DND-41 (cell line): ENCODE measurements around the gene OR14A2.

Experiments used
- ATAC-seq: fragments of 200-7000 bp; cut with Tn5 transposase; 3 replicates; pipeline ENCODE4 v1.9.1; 2021; ENCODE audit warnings: low read depth; ENCODE audit not compliant: insufficient read depth
- DNase-seq: peaks from one replicate; pipeline ENCODE4 v3.0.0-alpha.2; 2020
- H2AFZ ChIP-seq: 2 replicates; pipeline ENCODE4 v1.6.0; 2012; ENCODE audit warnings: low read depth, low read length
- H3K27ac ChIP-seq: 2 replicates; pipeline ENCODE4 v1.5.1; 2012; ENCODE audit warnings: low read length, inconsistent platforms
- H3K27me3 ChIP-seq: fragments of 200-600 bp; sonication (generic); 2 replicates; pipeline ENCODE4 v1.6.0; 2012; ENCODE audit warnings: low read length, mild to moderate bottlenecking, inconsistent platforms; ENCODE audit not compliant: insufficient read depth, poor library complexity
- H3K36me3 ChIP-seq: 2 replicates; pipeline ENCODE4 v1.5.1; 2012; ENCODE audit warnings: low read length, inconsistent platforms; ENCODE audit not compliant: insufficient read depth
- H3K4me1 ChIP-seq: 2 replicates; pipeline ENCODE4 v1.5.1; 2012; ENCODE audit warnings: mild to moderate bottlenecking, low read length; ENCODE audit not compliant: insufficient read depth
- H3K4me2 ChIP-seq: 2 replicates; pipeline ENCODE4 v1.6.0; 2012; ENCODE audit warnings: mild to moderate bottlenecking, moderate library complexity, low read length, inconsistent platforms; ENCODE audit not compliant: insufficient read depth
- H3K4me3 ChIP-seq, 2 experiments: fragments of 200-600 bp in 1 of 2; shearing (Covaris generic) in 1 of 2; 2 replicates each; pipeline ENCODE4 v1.5.1; 2012 to 2016; ENCODE audit warnings: inconsistent platforms in 2 of 2, low read length in 2 of 2, mild to moderate bottlenecking in 2 of 2, low read depth in 1 of 2, moderate library complexity in 1 of 2
- H3K79me2 ChIP-seq: 2 replicates; pipeline ENCODE4 v1.6.0; 2012; ENCODE audit warnings: low read length, inconsistent platforms; ENCODE audit not compliant: insufficient read depth
- H3K9ac ChIP-seq: 2 replicates; pipeline ENCODE4 v1.6.0; 2012; ENCODE audit warnings: low read depth, mild to moderate bottlenecking, inconsistent platforms, low read length, moderate library complexity
- H3K9me3 ChIP-seq: 2 replicates; pipeline ENCODE4 v1.5.1; 2012; ENCODE audit warnings: low read length, moderate library complexity, mild to moderate bottlenecking, inconsistent platforms; ENCODE audit not compliant: insufficient read depth, severe bottlenecking
- H4K20me1 ChIP-seq: 2 replicates; pipeline ENCODE4 v1.6.0; 2012; ENCODE audit warnings: low read length; ENCODE audit not compliant: insufficient read depth
- CTCF ChIP-seq: IDR thresholded peaks from 2 replicates; pipeline ENCODE4 v1.5.1; 2012; ENCODE audit warnings: borderline replicate concordance, low read length, moderate library complexity, mild to moderate bottlenecking; ENCODE audit not compliant: poor library complexity, severe bottlenecking; ENCODE audit errors: extremely low read depth
- EZH2 ChIP-seq: IDR thresholded peaks from 3 replicates; pipeline ENCODE4 v1.6.1; 2012; ENCODE audit warnings: borderline replicate concordance, low read depth, mild to moderate bottlenecking, moderate library complexity, low read length, inconsistent platforms; ENCODE audit not compliant: severe bottlenecking

OR14A2 gene

GRCh38 chr1:247701338-247701737 is 46.6 kb downstream of the OR14A2 start:
- Histone ChIP-seq H3K27me3 (no peaks in the 10 kb centered on the region), H3K4me2 (no peak overlapping the region), H4K20me1 (no peaks in the 10 kb centered on the region), H3K27ac (no peak overlapping the region), H2AFZ (no peak overlapping the region), H3K79me2 (no peaks in the 10 kb centered on the region), H3K9ac (no peak overlapping the region), H3K4me3 (no peak overlapping the region), H3K4me1 (no peaks in the 10 kb centered on the region), H3K36me3 (no peaks in the 10 kb centered on the region), H3K9me3 (no peaks in the 10 kb centered on the region)
- ATAC-seq (no peak), DNase-seq (no peak)
- TF ChIP-seq CTCF = no peak
- no peak for TF ChIP-seq EZH2

GRCh38 chr1:247681288-247681897 is 66.5 kb downstream of the OR14A2 start:
- Histone ChIP-seq H3K4me3 (no peak overlapping the region), H3K9ac (no peak overlapping the region), H3K4me1 (no peaks in the 10 kb centered on the region), H4K20me1 (no peaks in the 10 kb centered on the region), H3K27me3 (no peaks in the 10 kb centered on the region), H3K9me3 (no peaks in the 10 kb centered on the region), H2AFZ (no peak overlapping the region), H3K27ac (no peak overlapping the region), H3K36me3 (no peaks in the 10 kb centered on the region), H3K4me2 (no peak overlapping the region), H3K79me2 (no peaks in the 10 kb centered on the region)
- DNase-seq (peak; percentile 53), ATAC-seq (peak; percentile 88)
- peak; percentile 93 for TF ChIP-seq CTCF
- TF ChIP-seq EZH2 = no peak

DNA sequence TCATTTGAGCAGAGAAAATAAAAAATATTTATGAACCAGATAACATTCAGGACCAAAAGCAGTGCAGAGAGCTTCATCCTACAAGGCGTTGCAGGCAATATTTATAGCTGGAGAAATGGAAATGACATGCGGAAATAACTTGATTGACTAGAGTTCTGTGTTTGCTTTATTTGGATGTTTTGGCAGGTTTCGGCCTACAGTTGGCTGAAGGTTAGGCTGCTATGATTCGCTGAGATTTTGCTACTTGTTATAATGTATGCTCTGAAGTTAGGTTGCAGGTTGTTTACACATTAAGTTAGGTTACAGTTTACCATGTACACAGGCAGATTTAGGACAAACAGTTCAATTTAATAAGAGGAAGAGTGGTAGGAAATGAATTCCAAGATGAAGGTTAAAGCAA is 67.8 kb downstream of the OR14A2 start:
- no peaks in the 10 kb centered on the region for H3K36me3 ChIP-seq
- no peak overlapping the region for H3K4me2 ChIP-seq
- no peak overlapping the region for H3K9ac ChIP-seq
- H4K20me1 ChIP-seq = no peaks in the 10 kb centered on the region
- H3K27me3 ChIP-seq = no peaks in the 10 kb centered on the region
- no peak overlapping the region for H3K27ac ChIP-seq
- ATAC-seq (no peak), DNase-seq (no peak)
- TF ChIP-seq CTCF = no peak
- TF ChIP-seq EZH2 = no peak
- no peaks in the 10 kb centered on the region for H3K9me3 ChIP-seq
- H3K79me2 ChIP-seq = no peaks in the 10 kb centered on the region
- H2AFZ ChIP-seq = no peak overlapping the region
- no peak overlapping the region for H3K4me3 ChIP-seq
- no peaks in the 10 kb centered on the region for H3K4me1 ChIP-seq

- no peaks in the 10 kb centered on the region for H4K20me1 ChIP-seq
- DNase-seq = no peak
- no peak within 1 kb of the TSS for H3K27ac ChIP-seq
- no peak within 1 kb of the TSS for H2AFZ ChIP-seq
- no peaks in the 10 kb centered on the region for H3K79me2 ChIP-seq
- no peak for ATAC-seq
- H3K9me3 ChIP-seq = no peaks in the 10 kb centered on the region
- H3K4me1 ChIP-seq = no peaks in the 10 kb centered on the region
- H3K4me2 ChIP-seq = no peak within 1 kb of the TSS
- H3K9ac ChIP-seq = no peak within 1 kb of the TSS
- TF ChIP-seq CTCF (no peak), EZH2 (no peak)
- no peaks in the 10 kb centered on the region for H3K36me3 ChIP-seq
- H3K4me3 ChIP-seq = no peak within 1 kb of the TSS
- no peaks in the 10 kb centered on the region for H3K27me3 ChIP-seq
Observed at GRCh38 chr1:247679639-247680038, 68.3 kb downstream of the OR14A2 start, which contains the start of gene OR13G1. OR13G1 (minus strand) TSS chr1:247679739; CDS start chr1:247673041, 6,698 bp downstream.
